Cardiac muscle cell (in vitro differentiated cells and primary cell): ENCODE results near the gene MPL. TPM values are rescaled to one million over a fixed set of nuclear protein-coding genes. Genes with fewer than 3 reads are reported as not detected.

Experiments
- DNase-seq, 2 donors: peaks; one replicate each; pipeline versions ENCODE4 v3.0.0 to v3.0.0-alpha.2; 2010 to 2017; ENCODE audit warnings: low read depth in 1 of 2, low spot score in 1 of 2
- H3K27ac ChIP-seq: fragments of 200-600 bp; sonication (generic); 2 replicates; pipeline ENCODE4 v1.5.1; 2016
- H3K27me3 ChIP-seq: fragments of 200-600 bp; sonication (generic); 2 replicates; pipeline ENCODE4 v1.6.0; 2016; ENCODE audit warnings: control low read depth
- H3K36me3 ChIP-seq: fragments of 200-600 bp; sonication (generic); 2 replicates; pipeline ENCODE4 v1.5.1; 2016; ENCODE audit warnings: control low read depth
- H3K4me1 ChIP-seq: fragments of 200-600 bp; sonication (generic); 2 replicates; pipeline ENCODE4 v1.8.1; 2017; ENCODE audit warnings: low read depth, mild to moderate bottlenecking, mixed run types
- H3K4me3 ChIP-seq: fragments of 200-600 bp; sonication (generic); 2 replicates; pipeline ENCODE4 v1.5.1; 2016; ENCODE audit warnings: mild to moderate bottlenecking
- H3K9me3 ChIP-seq: fragments of 200-600 bp; sonication (generic); 2 replicates; pipeline ENCODE4 v1.5.1; 2017; ENCODE audit warnings: low read depth, mild to moderate bottlenecking, control low read depth
- polyA plus RNA-seq: library from polyadenylated mRNA; unstranded; fragments of >200 nt; fragmentation: Nextera tagmentation; extraction: Ambion mirVana; gene quantifications from 2 replicates; pipeline ENCODE4 v1.2.1, GENCODE V29; 2016
- total RNA-seq: library from RNA; depleted of rRNA; stranded (reverse); fragments of >200 nt; gene quantifications from 2 replicates; pipeline ENCODE4 v1.2.3, GENCODE V29; 2016
- TF ChIP-seq, protein P1 (sequence below): IDR thresholded peaks from 2 replicates; pipeline ENCODE4 v1.5.1; 2012; ENCODE audit warnings: low read depth, mild to moderate bottlenecking, low read length

Gene MPL
- total and polyA plus RNA-seq, 2 experiments from 2014 or later, result not detected

DNA sequence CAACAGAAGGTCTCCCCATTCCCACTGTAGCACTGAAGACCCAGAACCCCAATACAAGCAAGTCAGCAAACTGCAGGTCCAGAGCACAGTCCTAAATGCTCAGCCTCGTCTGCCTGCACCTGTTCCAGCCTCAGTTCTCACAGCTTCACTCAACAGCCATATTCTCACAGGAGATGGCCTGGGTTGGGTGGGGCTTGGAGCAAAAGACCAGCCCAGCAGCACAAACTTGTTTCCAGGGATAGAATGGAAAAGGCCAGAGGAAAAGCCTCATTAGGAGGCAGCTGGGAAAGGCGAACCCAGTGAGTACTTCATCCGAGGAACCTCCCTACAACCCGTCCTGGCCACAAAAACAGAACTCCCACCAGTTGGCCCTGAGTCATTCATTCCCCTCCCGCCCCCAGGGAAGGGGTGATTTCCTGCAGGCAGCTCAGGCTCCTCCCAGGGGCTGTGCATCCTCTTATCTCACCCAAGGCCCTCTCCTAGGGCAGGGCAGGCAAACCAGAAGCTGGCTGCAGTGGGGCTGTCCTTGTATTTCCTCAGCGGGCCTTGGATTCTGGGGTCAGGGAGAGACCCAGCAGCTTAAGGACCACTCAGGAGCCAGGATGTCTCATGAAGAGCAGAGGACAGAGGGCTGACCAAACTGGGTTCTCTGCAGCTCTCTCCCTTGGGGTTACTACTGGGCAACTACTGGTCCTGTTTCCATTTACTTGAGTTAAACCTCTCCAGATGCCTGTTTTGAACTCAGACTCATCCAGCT lies 7.4 kb upstream of the MPL start:
- no peaks in the 10 kb centered on the region for H3K27me3 ChIP-seq
- H3K4me3 ChIP-seq, result no peak overlapping the region
- H3K9me3 ChIP-seq, result no peaks in the 10 kb centered on the region
- peaks cover 13% of the 10 kb centered on the region for H3K4me1 ChIP-seq
- TF ChIP-seq, protein P1, sequence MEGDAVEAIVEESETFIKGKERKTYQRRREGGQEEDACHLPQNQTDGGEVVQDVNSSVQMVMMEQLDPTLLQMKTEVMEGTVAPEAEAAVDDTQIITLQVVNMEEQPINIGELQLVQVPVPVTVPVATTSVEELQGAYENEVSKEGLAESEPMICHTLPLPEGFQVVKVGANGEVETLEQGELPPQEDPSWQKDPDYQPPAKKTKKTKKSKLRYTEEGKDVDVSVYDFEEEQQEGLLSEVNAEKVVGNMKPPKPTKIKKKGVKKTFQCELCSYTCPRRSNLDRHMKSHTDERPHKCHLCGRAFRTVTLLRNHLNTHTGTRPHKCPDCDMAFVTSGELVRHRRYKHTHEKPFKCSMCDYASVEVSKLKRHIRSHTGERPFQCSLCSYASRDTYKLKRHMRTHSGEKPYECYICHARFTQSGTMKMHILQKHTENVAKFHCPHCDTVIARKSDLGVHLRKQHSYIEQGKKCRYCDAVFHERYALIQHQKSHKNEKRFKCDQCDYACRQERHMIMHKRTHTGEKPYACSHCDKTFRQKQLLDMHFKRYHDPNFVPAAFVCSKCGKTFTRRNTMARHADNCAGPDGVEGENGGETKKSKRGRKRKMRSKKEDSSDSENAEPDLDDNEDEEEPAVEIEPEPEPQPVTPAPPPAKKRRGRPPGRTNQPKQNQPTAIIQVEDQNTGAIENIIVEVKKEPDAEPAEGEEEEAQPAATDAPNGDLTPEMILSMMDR, result no peak
- H3K27ac ChIP-seq, result no peak overlapping the region
- DNase-seq, result peak in 1 of 2 donors; percentile 91
- no peaks in the 10 kb centered on the region for H3K36me3 ChIP-seq

DNA sequence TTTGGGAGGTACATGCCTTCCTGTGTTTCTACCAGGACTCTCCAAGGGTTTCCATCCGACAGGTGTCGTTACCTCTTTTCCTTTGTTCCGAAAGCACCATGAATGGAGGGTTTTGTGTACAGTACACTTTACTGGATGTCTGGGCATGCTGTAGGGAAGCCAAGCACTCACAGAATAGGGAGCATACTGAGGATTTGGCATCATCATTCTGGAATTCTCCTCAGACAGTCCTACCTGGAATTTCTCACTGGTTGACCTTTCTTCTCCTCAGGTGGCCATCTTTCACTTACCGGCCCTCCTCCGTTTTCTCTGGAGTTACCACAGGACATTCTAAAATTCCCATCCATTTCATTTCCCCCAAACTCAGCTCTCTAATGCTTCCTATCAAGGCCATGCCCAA lies 5.9 kb upstream of the MPL start:
- Histone ChIP-seq H3K4me3 (no peak overlapping the region), H3K36me3 (no peaks in the 10 kb centered on the region), H3K27me3 (no peaks in the 10 kb centered on the region), H3K9me3 (no peaks in the 10 kb centered on the region), H3K4me1 (peaks cover 13% of the 10 kb centered on the region), H3K27ac (no peak overlapping the region)
- no peak for DNase-seq
- TF ChIP-seq, protein P1, result no peak

DNA sequence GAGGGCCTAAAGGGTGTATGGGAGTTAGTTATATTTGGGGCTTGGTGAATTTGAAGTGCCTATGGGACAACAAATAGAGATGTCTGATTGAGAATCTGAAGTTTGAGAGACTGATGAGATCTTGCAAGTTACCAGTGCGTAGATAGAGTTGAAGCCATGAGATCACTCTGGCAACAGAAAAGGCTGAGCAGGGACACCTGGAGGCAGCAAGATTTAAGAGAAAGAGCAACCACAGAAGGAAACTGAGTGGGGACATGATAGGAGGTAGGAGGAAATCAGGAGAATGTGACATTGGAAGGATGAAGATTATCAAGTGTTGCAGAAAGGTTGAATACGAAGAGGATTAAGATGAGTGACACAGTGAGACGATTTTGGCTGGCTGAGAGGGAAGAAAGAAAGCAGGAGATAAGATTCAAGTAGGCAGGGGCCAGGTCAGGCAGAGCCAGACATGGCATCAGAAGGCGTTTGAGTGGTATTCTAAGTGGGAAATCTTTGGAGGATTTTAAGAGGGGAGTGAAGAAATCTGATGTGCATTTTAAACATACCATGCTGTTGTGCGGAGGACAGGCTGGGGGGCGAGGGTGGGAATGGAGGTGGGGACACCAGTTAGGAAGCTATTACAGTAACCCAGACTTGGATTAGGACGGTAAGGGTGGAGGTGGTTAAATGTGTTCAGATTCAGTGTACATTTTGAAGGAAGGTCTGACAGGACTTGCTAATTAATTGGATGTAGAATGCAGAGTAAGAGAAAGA lies 3.0 kb upstream of the MPL start:
- H3K27me3 ChIP-seq, result no peaks in the 10 kb centered on the region
- H3K27ac ChIP-seq, result peak overlapping the region; percentile 60
- no peaks in the 10 kb centered on the region for H3K36me3 ChIP-seq
- H3K4me1 ChIP-seq, result peaks cover 13% of the 10 kb centered on the region
- TF ChIP-seq, protein P1, result no peak
- H3K9me3 ChIP-seq, result no peaks in the 10 kb centered on the region
- H3K4me3 ChIP-seq, result no peak overlapping the region
- peak in 1 of 2 donors; percentile 23 for DNase-seq

DNA sequence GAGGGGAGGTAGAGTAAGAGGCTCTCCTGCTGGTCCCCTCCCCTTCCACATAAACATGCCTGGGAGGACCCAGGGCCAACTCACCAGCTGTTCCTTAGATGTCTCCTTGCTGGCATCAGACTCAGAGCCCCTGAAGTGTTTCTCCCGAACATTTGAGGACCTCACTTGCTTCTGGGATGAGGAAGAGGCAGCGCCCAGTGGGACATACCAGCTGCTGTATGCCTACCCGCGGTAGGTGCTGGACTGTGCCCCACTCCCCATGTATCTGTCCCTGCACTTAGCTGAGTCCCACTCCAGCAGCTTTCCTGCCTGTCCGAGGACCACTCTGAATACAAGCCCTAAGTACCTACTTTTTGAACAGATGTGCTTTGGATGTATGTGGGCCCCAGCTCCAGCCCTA lies 383 bp downstream of the MPL start:
- no peak for DNase-seq
- Histone ChIP-seq H3K36me3 (no peaks in the 10 kb centered on the region), H3K27ac (no peak overlapping the region), H3K4me3 (no peak overlapping the region), H3K4me1 (peaks cover 13% of the 10 kb centered on the region), H3K27me3 (no peaks in the 10 kb centered on the region), H3K9me3 (no peaks in the 10 kb centered on the region)
- TF ChIP-seq, protein P1, result no peak

DNA sequence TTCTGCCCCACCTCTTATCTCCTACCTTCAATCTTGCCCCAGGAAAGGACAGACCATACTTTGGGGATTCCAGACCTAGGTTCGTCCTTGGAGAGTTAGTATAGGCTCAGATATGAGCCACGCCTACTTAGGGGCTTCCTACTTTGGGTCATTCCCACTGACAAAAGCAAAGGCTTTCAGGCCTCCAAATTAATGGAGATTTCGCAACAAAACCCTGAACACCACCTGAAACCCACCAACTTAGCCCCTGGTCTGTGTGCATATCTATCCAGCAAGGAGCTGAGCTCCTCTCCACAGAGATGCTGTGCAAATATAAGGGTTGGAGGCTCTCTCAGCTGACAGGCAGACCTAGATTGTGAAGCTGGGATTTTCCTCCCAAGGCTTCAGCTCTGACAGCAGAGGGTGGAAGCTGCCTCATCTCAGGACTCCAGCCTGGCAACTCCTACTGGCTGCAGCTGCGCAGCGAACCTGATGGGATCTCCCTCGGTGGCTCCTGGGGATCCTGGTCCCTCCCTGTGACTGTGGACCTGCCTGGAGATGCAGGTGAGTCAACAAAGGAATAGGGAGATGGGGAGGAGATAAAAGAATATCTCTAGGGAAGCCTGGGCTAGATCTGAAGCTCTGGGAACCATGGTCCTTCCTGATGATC lies 2.1 kb downstream of the MPL start:
- H3K4me1 ChIP-seq, result peaks cover 15% of the 10 kb centered on the region
- no peak overlapping the region for H3K27ac ChIP-seq
- TF ChIP-seq, protein P1, result no peak
- DNase-seq, result no peak
- H3K27me3 ChIP-seq, result no peaks in the 10 kb centered on the region
- H3K4me3 ChIP-seq, result no peak overlapping the region
- H3K36me3 ChIP-seq, result no peaks in the 10 kb centered on the region
- no peaks in the 10 kb centered on the region for H3K9me3 ChIP-seq
